GM12892 (cell line): ENCODE results near the gene RPL10.

Experiments used
- POLR2A ChIP-seq: IDR thresholded peaks from 2 replicates; pipeline ENCODE4 v1.6.1; 2011; ENCODE audit warnings: low read depth, low read length, control low read depth
- POLR2AphosphoS5 ChIP-seq: IDR thresholded peaks from 2 replicates; pipeline ENCODE4 v1.6.1; 2011; ENCODE audit warnings: low read depth, low read length, control low read depth

GRCh38 chrX:154378059-154378798 is 19.9 kb upstream of the RPL10 start:
- TF ChIP-seq POLR2AphosphoS5: no peak
- peak; percentile 53; the same call in 1 of the 2 replicates for TF ChIP-seq POLR2A
